Activated T-helper 9 cell treated with anti-CD3 and anti-CD28 coated beads, Interleukin-2, amount 50 U/mL, for 16 hours (primary cell): ENCODE data around the gene IGFALS.
A peak's percentile ranks its signal among the peaks of the same experiment; 100 is the strongest.

Experiments
- DNase-seq: peaks from one replicate; pipeline ENCODE4 v3.0.0-alpha.2; 2020; ENCODE audit warnings: low read depth

Gene IGFALS

GRCh38 chr16:1789643-1790045 lies 3.9 kb downstream of the IGFALS start:
- DNase-seq = no peak

GRCh38 chr16:1788708-1789100 lies 4.8 kb downstream of the IGFALS start:
- DNase-seq = no peak

GRCh38 chr16:1788095-1788707 lies 5.3 kb downstream of the IGFALS start:
- DNase-seq = no peak

GRCh38 chr16:1787322-1788094 lies 6.0 kb downstream of the IGFALS start:
- DNase-seq = no peak

- no peak for DNase-seq
Measured at GRCh38 chr16:1787056-1787321, 6.5 kb downstream of the IGFALS start.

- DNase-seq = no peak
Measured at GRCh38 chr16:1786242-1787055, 7.1 kb downstream of the IGFALS start.

GRCh38 chr16:1785846-1786170 lies 7.7 kb downstream of the IGFALS start:
- no peak for DNase-seq

GRCh38 chr16:1784977-1785845 lies 8.3 kb downstream of the IGFALS start:
- DNase-seq = no peak

GRCh38 chr16:1782408-1783264 lies 10.9 kb downstream of the IGFALS start, which contains the start of the genes NUBP2 and SPSB3:
NUBP2 (plus strand) TSS chr16:1782960; CDS start chr16:1783021, 61 bp downstream.
SPSB3 (minus strand) TSS chr16:1782571; CDS start chr16:1781483, 1,088 bp downstream.
- peak; percentile 97 for DNase-seq

- DNase-seq = no peak
Measured at GRCh38 chr16:1781758-1782407, 11.6 kb downstream of the IGFALS start.

GRCh38 chr16:1781254-1781653 lies 12.3 kb downstream of the IGFALS start:
- DNase-seq = no peak

- DNase-seq = no peak
Measured at GRCh38 chr16:1780677-1781072, 12.8 kb downstream of the IGFALS start.

GRCh38 chr16:1779741-1780676 lies 13.5 kb downstream of the IGFALS start:
- no peak for DNase-seq

- DNase-seq = no peak
Measured at GRCh38 chr16:1779234-1779701, 14.2 kb downstream of the IGFALS start.

- DNase-seq = no peak
Measured at GRCh38 chr16:1778200-1779179, 15.0 kb downstream of the IGFALS start.

- DNase-seq = no peak
Measured at GRCh38 chr16:1777375-1778199, 15.9 kb downstream of the IGFALS start.

GRCh38 chr16:1776991-1777374 lies 16.5 kb downstream of the IGFALS start:
- no peak for DNase-seq

GRCh38 chr16:1776672-1776955 lies 16.9 kb downstream of the IGFALS start:
- no peak for DNase-seq
